Epithelial cell of esophagus (primary cell): ENCODE data around the gene CADM4.

Experiments
- DNase-seq: peaks from one replicate; pipeline ENCODE4 v3.0.0; 2010; ENCODE audit warnings: low read depth
- H3K4me3 ChIP-seq: 2 replicates; pipeline ENCODE4 v1.5.1; 2011; ENCODE audit warnings: mild to moderate bottlenecking, low read length, control low read depth
- CTCF ChIP-seq: IDR thresholded peaks from 2 replicates; pipeline ENCODE4 v1.5.1; 2011; ENCODE audit warnings: low read depth, mild to moderate bottlenecking, low read length, control low read depth, inconsistent platforms; ENCODE audit not compliant: insufficient read depth; ENCODE audit errors: missing control alignments

CADM4 gene

DNA sequence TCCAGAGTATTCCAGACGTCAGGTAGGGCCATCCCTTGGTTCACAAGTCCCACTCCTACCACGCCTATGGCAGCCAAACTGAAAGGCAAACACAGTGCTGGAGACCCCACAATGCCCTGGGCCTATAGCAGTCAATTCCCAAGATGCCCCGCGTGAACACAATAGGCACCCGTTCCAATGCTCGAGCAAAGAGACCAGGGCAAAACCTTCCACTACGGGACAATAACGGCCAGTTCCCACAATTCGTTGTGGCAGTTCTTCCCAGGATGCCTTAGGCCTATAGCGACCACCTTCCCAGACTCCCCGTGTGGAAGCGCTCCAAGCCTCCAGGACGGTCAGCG is 20.8 kb downstream of the CADM4 start:
- TF ChIP-seq CTCF: no peak
- peak overlapping the region; percentile 75 for H3K4me3 ChIP-seq
- DNase-seq: peak; percentile 5

GRCh38 chr19:43616954-43617353 is 22.7 kb downstream of the CADM4 start:
- DNase-seq: no peak
- no peak for TF ChIP-seq CTCF
- no peak overlapping the region for H3K4me3 ChIP-seq

DNA sequence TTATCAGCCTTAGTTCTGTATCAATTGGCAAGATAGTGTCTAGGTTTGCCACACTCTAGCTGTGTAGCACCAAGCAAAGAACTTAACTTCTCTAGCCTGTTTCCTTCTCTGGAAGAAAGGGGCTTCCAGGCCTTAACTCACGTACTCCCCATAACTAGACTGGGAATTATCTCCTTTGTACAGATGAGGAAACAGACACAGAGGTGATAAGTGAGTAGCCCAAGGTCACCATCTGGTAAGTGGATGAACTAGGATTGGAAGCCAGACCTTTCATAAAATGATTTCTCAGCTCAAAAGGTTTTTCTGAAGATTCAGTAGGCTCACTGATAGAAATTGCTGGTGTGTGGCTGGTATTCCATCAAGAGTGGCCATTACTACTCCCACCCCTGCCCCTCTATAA is 23.3 kb downstream of the CADM4 start:
- H3K4me3 ChIP-seq: no peak overlapping the region
- DNase-seq: no peak
- TF ChIP-seq CTCF: no peak

DNA sequence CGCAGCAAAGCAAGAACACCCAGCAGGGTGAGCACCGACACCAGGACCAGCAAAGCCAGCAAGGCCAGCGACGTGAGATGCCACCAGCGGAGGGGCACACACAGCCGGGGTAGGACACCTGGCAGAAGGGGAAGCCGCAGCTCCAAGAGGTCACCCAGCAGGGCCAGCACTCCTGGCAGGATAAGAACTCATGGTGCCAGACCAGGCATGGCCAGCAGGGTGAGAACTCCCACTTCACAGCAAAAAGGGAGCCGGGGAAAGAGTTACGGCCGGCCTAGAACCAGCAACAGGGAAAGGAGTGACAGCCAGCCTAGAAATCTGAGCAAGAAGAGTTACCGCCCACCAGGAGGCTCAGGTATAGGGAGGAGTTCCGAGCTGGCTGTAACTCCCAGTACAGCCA is 27.3 kb downstream of the CADM4 start:
- no peak overlapping the region for H3K4me3 ChIP-seq
- no peak for DNase-seq
- no peak for TF ChIP-seq CTCF

DNA sequence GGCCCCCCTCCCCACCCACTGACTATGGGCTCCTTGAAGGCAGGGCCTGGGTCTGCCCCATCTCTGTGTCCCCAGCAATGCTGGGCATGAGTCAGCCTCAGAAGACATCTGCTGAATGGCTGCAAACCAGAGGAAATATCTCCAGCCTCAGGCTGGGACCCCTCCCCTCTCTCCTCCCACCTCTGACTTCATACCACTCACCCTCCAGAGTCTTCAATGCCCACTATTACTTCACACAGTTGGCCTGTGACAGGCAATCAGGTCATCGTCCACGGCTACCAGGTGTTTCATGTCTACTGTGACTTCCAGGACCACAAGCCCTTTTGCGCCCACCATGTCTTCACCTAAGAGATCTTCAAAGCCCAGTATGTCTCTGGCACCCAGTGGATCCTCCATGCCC is 27.9 kb downstream of the CADM4 start, which contains the start of gene SRRM5:
TSS of gene SRRM5 (plus strand) at position 301 of the 400 bp plus-strand sequence. CDS start at position 335, 34 bp downstream.
- no peak for TF ChIP-seq CTCF

DNA sequence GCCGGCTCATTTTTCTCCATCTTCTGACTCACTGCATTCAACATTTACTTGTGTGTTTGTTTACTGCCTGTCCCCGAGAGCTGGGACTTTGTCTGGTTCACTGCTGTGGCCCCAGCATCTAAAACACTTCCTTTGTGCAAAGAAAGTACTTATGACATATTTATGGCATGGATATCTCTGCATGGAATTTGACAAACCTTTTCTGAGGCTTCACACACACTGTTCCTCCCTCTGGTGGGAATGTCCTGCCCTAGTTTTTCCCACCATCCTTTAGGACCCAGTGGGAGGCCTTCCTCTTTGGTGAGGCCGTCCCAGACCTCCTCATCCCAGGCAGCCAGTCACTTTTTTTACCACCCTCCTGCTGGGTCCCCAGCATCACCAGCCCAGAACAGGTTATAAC is 29.2 kb downstream of the CADM4 start:
- no peak for TF ChIP-seq CTCF
- no peak for DNase-seq

More for the DNA sequence above, 27.9 kb downstream of the CADM4 start, which contains the start of gene SRRM5:
- no peak within 1 kb of the TSS for H3K4me3 ChIP-seq
- DNase-seq: no peak

DNA sequence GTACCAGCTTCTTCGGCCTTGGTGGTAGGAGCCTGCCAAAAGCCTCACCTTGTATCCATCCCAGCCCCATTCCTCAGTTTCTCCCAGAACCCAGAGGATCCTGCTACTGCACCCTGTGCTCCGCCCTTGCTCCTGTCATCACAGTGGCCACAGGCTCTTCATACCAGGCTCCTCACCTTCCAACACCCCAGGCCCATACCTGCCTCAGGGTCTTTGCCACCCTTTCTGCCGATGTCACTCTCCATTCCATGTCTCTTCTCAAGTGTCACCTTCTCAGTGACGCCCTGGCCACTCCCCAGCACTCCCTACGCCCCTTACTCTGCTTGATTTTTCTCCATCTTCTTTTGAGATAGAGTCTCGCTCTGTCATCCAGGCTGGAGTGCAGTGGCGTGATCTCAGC is 29.8 kb downstream of the CADM4 start:
- DNase-seq: no peak
- no peak for TF ChIP-seq CTCF
- H3K4me3 ChIP-seq: no peak overlapping the region

More for the DNA sequence above, 29.2 kb downstream of the CADM4 start:
- H3K4me3 ChIP-seq: no peak overlapping the region
